H1 (cell line): ENCODE measurements around the gene ARHGAP25. TPM values are rescaled to one million over a fixed set of nuclear protein-coding genes. Genes with fewer than 3 reads are reported as not detected.

Experiments
- CTCF ChIA-PET: fragments of 300-600 bp; sonication (Branson Sonifier 250); formaldehyde crosslinking; loops from one replicate; lab custom pipeline; 2021; ENCODE audit not compliant: partially characterized antibody; lab: Charles Lee
- POLR2A ChIA-PET: fragments of 300-600 bp; sonication (Branson Sonifier 250); formaldehyde crosslinking; loops from one replicate; lab custom pipeline; 2021; ENCODE audit warnings: inconsistent platforms; ENCODE audit not compliant: partially characterized antibody; lab: Charles Lee
- DNase-seq, 2 experiments: peaks; one replicate each; pipeline versions ENCODE4 v3.0.0 to v3.0.0-alpha.2; 2010 to 2022; ENCODE audit warnings: low spot score in 2 of 2, low read depth in 1 of 2, mixed read lengths in 1 of 2
- FAIRE-seq: peaks from 2 replicates; lab custom pipeline; 2011; peaks lifted over from hg19 to GRCh38; lab: Jason Lieb, UNC
- H2AFZ ChIP-seq: 2 replicates; pipeline ENCODE4 v1.8.1; 2012; ENCODE audit warnings: low read length, inconsistent platforms
- H2AK5ac ChIP-seq: 2 replicates; pipeline ENCODE4 v1.6.1; 2013; ENCODE audit warnings: low read depth, low read length
- H2BK120ac ChIP-seq: replicated peaks from 2 replicates; pipeline ENCODE3; 2013; ENCODE audit warnings: low read depth, low read length, inconsistent platforms
- H2BK12ac ChIP-seq: 2 replicates; pipeline ENCODE4 v1.6.1; 2013; ENCODE audit warnings: low read depth, low read length
- H2BK15ac ChIP-seq: 2 replicates; pipeline ENCODE4 v1.6.1; 2013; ENCODE audit warnings: low read length
- H2BK20ac ChIP-seq: 2 replicates; pipeline ENCODE4 v1.6.1; 2013; ENCODE audit warnings: low read length
- H2BK5ac ChIP-seq: 2 replicates; pipeline ENCODE4 v1.6.1; 2013; ENCODE audit warnings: low read depth, low read length
- H3K14ac ChIP-seq: 2 replicates; pipeline ENCODE4 v1.6.1; 2013; ENCODE audit warnings: inconsistent platforms; ENCODE audit not compliant: insufficient read length
- H3K18ac ChIP-seq: 2 replicates; pipeline ENCODE4 v1.6.1; 2013; ENCODE audit warnings: low read length; ENCODE audit errors: extremely low read depth
- H3K23ac ChIP-seq: 2 replicates; pipeline ENCODE4 v1.6.1; 2013; ENCODE audit warnings: inconsistent platforms; ENCODE audit not compliant: insufficient read length
- H3K23me2 ChIP-seq: 2 replicates; pipeline ENCODE4 v1.6.1; 2013; ENCODE audit warnings: low read depth, low read length
- H3K27ac ChIP-seq: 2 replicates; pipeline ENCODE4 v1.6.1; 2011; ENCODE audit warnings: low read depth, low read length, inconsistent platforms
- H3K27me3 ChIP-seq, 4 experiments: replicated peaks in 1 of 4; 1 replicate in 1 of 4; 2 replicates in 3 of 4; pipeline versions ENCODE4 v1.6.1 to v1.8.1; 2011 to 2013; ENCODE audit warnings: low read length in 3 of 4, mild to moderate bottlenecking in 3 of 4, inconsistent platforms in 2 of 4, mixed read lengths in 2 of 4, moderate library complexity in 1 of 4; ENCODE audit not compliant: control insufficient read depth in 3 of 4, insufficient read depth in 3 of 4; ENCODE audit errors: extremely low read depth in 1 of 4
- H3K36me3 ChIP-seq, 4 experiments: 2 replicates each; pipeline versions ENCODE4 v1.6.1 to v1.8.1; 2011 to 2013; ENCODE audit warnings: mild to moderate bottlenecking in 4 of 4, low read length in 3 of 4, moderate library complexity in 2 of 4, control low read depth in 1 of 4, inconsistent platforms in 1 of 4; ENCODE audit not compliant: insufficient read depth in 4 of 4, control insufficient read depth in 2 of 4
- H3K4ac ChIP-seq: replicated peaks from 2 replicates; pipeline ENCODE3; 2013; ENCODE audit warnings: low read length, low read depth, mixed read lengths, inconsistent platforms; ENCODE audit not compliant: insufficient read length
- H3K4me1 ChIP-seq, 4 experiments: replicated peaks in 1 of 4; 1 replicate in 1 of 4; 2 replicates in 3 of 4; pipeline versions ENCODE4 v1.6.1 to v1.8.1; 2011 to 2013; ENCODE audit warnings: low read length in 3 of 4, inconsistent platforms in 2 of 4, mixed read lengths in 1 of 4; ENCODE audit not compliant: insufficient read depth in 4 of 4, control insufficient read depth in 3 of 4
- H3K4me2 ChIP-seq, 2 experiments: 2 replicates each; pipeline versions ENCODE4 v1.6.1 to v1.8.1; 2011 to 2013; ENCODE audit warnings: low read depth in 2 of 2, low read length in 2 of 2, control low read depth in 1 of 2, inconsistent platforms in 1 of 2, mild to moderate bottlenecking in 1 of 2; ENCODE audit not compliant: insufficient read depth in 1 of 2
- H3K4me3 ChIP-seq, 4 experiments: fragments of 200-600, 300-600 bp in 1 of 4; sonication (generic), shearing (Covaris generic), sonication (Bioruptor Twin) in 1 of 4; 2 replicates each; pipeline versions ENCODE4 v1.5.1 to v1.8.1; 2011 to 2016; ENCODE audit warnings: low read length in 4 of 4, low read depth in 3 of 4, control low read depth in 2 of 4, inconsistent platforms in 2 of 4, mild to moderate bottlenecking in 2 of 4, mixed read lengths in 1 of 4, moderate library complexity in 1 of 4; ENCODE audit not compliant: insufficient read depth in 2 of 4; ENCODE audit errors: extremely low read depth in 1 of 4
- H3K56ac ChIP-seq: replicated peaks from 2 replicates; pipeline ENCODE3; 2013; ENCODE audit warnings: low read depth, mild to moderate bottlenecking, mixed read lengths, low read length, inconsistent platforms; ENCODE audit not compliant: insufficient read length
- H3K79me1 ChIP-seq: 2 replicates; pipeline ENCODE4 v1.6.1; 2013; ENCODE audit warnings: low read depth, low read length, control low read depth
- H3K79me2 ChIP-seq, 2 experiments: 2 replicates each; pipeline versions ENCODE4 v1.6.1 to v1.8.1; 2012 to 2013; ENCODE audit warnings: low read length in 2 of 2, mild to moderate bottlenecking in 2 of 2, inconsistent platforms in 1 of 2; ENCODE audit not compliant: insufficient read depth in 2 of 2, control insufficient read depth in 1 of 2
- H3K9ac ChIP-seq, 4 experiments: replicated peaks in 1 of 4; 1 replicate in 1 of 4; 2 replicates in 3 of 4; pipeline versions ENCODE4 v1.6.1 to v1.8.1; 2011 to 2013; ENCODE audit warnings: low read depth in 3 of 4, low read length in 3 of 4, control low read depth in 2 of 4, mild to moderate bottlenecking in 2 of 4, moderate library complexity in 2 of 4, inconsistent platforms in 1 of 4; ENCODE audit errors: extremely low read depth in 1 of 4
- H3K9me3 ChIP-seq, 2 experiments: 2 replicates each; pipeline versions ENCODE4 v1.6.1 to v1.8.1; 2012 to 2013; ENCODE audit warnings: mild to moderate bottlenecking in 2 of 2, moderate library complexity in 2 of 2, control low read depth in 1 of 2, inconsistent platforms in 1 of 2, low read depth in 1 of 2, low read length in 1 of 2, mixed read lengths in 1 of 2; ENCODE audit not compliant: insufficient read depth in 2 of 2
- H4K20me1 ChIP-seq, 2 experiments: replicated peaks in 1 of 2; 2 replicates each; pipeline versions ENCODE3 to v1.8.1; 2011 to 2013; ENCODE audit warnings: inconsistent platforms in 2 of 2, low read length in 2 of 2, mild to moderate bottlenecking in 1 of 2; ENCODE audit not compliant: insufficient read depth in 2 of 2, control insufficient read depth in 1 of 2
- H4K5ac ChIP-seq: 2 replicates; pipeline ENCODE4 v1.6.1; 2013; ENCODE audit warnings: low read length, low read depth, mixed read lengths, inconsistent platforms; ENCODE audit not compliant: insufficient read length
- H4K8ac ChIP-seq: 2 replicates; pipeline ENCODE4 v1.8.0; 2013; ENCODE audit warnings: mild to moderate bottlenecking, moderate library complexity, low read length, inconsistent platforms; ENCODE audit not compliant: insufficient read depth; ENCODE audit errors: extremely low read depth
- H4K91ac ChIP-seq: replicated peaks from 2 replicates; pipeline ENCODE3; 2013; ENCODE audit warnings: low read length, mixed read lengths, inconsistent platforms; ENCODE audit not compliant: insufficient read length
- SIRT6 ChIP-seq: IDR thresholded peaks from one replicate; pipeline ENCODE4 v1.7.1; 2012; ENCODE audit warnings: low read length, inconsistent platforms
- WGBS, 2 experiments: shearing (Covaris generic) in 1 of 2; methylation state at CpG; one replicate each; pipeline versions ENCODE4 v1.1.6 to v1.1.7; 2013 to 2015; ENCODE audit warnings: low lambda C conversion rate in 2 of 2, mixed read lengths in 2 of 2, inconsistent platforms in 1 of 2, low coverage in 1 of 2, missing lambda C conversion rate in 1 of 2; ENCODE audit not compliant: insufficient replicate concordance in 2 of 2, insufficient coverage in 1 of 2, insufficient read length in 1 of 2; ENCODE audit errors: extremely low coverage in 1 of 2, missing lambda C conversion rate in 1 of 2; 5-methylcytosine and 5-hydroxymethylcytosine counted together
- polyA plus RNA-seq, 7 experiments: library from polyadenylated mRNA; depleted of rRNA in 3 of 7; stranded (reverse) in 5 of 7; unstranded in 2 of 7; fragments of >200 nt in 5 of 7; fragments of 200-250 nt in 2 of 7; gene quantifications; 1 replicate in 5 of 7; 2 replicates in 1 of 7; 4 replicates in 1 of 7; pipeline versions ENCODE4 v1.2.1 to v1.2.3, GENCODE V29; 2011 to 2013; ENCODE audit warnings: missing spikeins in 2 of 7, mixed read lengths in 2 of 7
- total RNA-seq: library from RNA; stranded (reverse); fragmentation: NEBNext Ultra II Directional; extraction: Animal tissue kit (Norgen Biotek cat#: 25700); gene quantifications from 2 replicates; pipeline ENCODE4 v1.2.1, GENCODE V29; 2021

ARHGAP25 gene
- total and polyA plus RNA-seq, 2 of the 8 experiments (the other 6 are each of a cell fraction or from before 2014, with no cell fraction given), result 1.00 to 1.2 TPM

DNA sequence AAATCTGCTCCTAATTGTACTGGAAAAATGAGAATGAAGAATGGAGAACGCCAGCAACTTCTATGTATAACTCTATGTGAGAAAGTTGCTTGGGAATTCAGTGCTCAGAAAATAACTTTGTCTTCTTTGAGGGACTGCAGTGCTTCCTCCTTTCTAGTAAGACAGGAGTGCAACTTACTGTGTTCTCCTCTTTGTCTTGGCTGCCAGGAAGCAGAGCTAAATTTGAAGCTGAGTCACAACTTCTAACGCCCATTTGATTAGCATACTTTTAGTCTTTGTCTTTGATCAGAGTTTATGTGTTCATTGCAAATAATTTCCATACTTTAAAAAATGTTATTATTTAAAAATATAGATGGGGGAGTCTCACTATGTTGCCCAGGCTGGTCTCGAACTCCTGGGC is 6.6 kb downstream of the ARHGAP25 start:
- no peak overlapping the region for H2BK12ac ChIP-seq
- H4K20me1 ChIP-seq, result no peaks in the 10 kb centered on the region
- H3K36me3 ChIP-seq, result no peaks in the 10 kb centered on the region
- no peak overlapping the region for H2BK120ac ChIP-seq
- H4K8ac ChIP-seq, result no peak overlapping the region
- CTCF ChIA-PET, result interaction anchor here (1.0 to 3.1 kb wide), 5 partner anchors 10 to 300 kb away, joined by 3 to 18 read pairs (median 4); no protein-coding TSS in a partner anchor
- no peak overlapping the region for H3K23ac ChIP-seq
- H3K79me1 ChIP-seq, result no peaks in the 10 kb centered on the region
- no peak overlapping the region for H3K27ac ChIP-seq
- peaks cover 0 to 4% (median 0%) of the 10 kb centered on the region in 4 experiments; a peak in 1 of 7 replicates for H3K4me1 ChIP-seq
- no peak overlapping the region for H3K14ac ChIP-seq
- no peak overlapping the region for H3K18ac ChIP-seq
- H3K4me2 ChIP-seq, result no peak overlapping the region
- H3K9me3 ChIP-seq, result no peaks in the 10 kb centered on the region
- H3K79me2 ChIP-seq, result no peaks in the 10 kb centered on the region
- DNase-seq, result no peak
- H3K4me3 ChIP-seq, result no peak overlapping the region
- no peak overlapping the region for H2BK20ac ChIP-seq
- H2BK15ac ChIP-seq, result no peak overlapping the region
- no peak overlapping the region for H3K56ac ChIP-seq
- 88% methylated on average over 3 of the region's 3 CpGs; no CpG with 5 or more reads in 1 of the 2 experiments for WGBS, 2 experiments
- H3K27me3 ChIP-seq, result no peaks in the 10 kb centered on the region; a peak in 1 of 7 replicates
- H4K5ac ChIP-seq, result no peak overlapping the region
- H4K91ac ChIP-seq, result no peak overlapping the region
- no peak overlapping the region for H2AFZ ChIP-seq
- no peak overlapping the region for H2AK5ac ChIP-seq
- POLR2A ChIA-PET, result interaction anchor here (1.2 to 2.0 kb wide), 2 partner anchors 11 to 15 kb away, joined by 3 to 5 read pairs; no protein-coding TSS in a partner anchor
- H3K23me2 ChIP-seq, result no peaks in the 10 kb centered on the region
- no peak overlapping the region; a peak in 1 of 7 replicates for H3K9ac ChIP-seq
- no peak overlapping the region for H3K4ac ChIP-seq
- H2BK5ac ChIP-seq, result no peak overlapping the region
- FAIRE-seq, result no peak
- no peak for TF ChIP-seq SIRT6
